ENCODE data around the gene ACTR8.

Gene ACTR8

GRCh38 chr3:53865732-53866499 lies 16.0 kb downstream of the ACTR8 start:
- DNase-seq, result no peak

- no peak for DNase-seq
Measured at GRCh38 chr3:53863145-53863544, 18.8 kb downstream of the ACTR8 start.

- no peak for DNase-seq
Measured at GRCh38 chr3:53862241-53862640, 19.7 kb downstream of the ACTR8 start.

- DNase-seq, result no peak
Measured at GRCh38 chr3:53860196-53860595, 21.8 kb downstream of the ACTR8 start.

- no peak for DNase-seq
Measured at GRCh38 chr3:53859178-53859577, 22.8 kb downstream of the ACTR8 start.

- no peak for DNase-seq
Measured at GRCh38 chr3:53858096-53858741, 23.7 kb downstream of the ACTR8 start.

GRCh38 chr3:53856964-53857363 lies 25.0 kb downstream of the ACTR8 start:
- no peak for DNase-seq

- DNase-seq, result no peak
Measured at GRCh38 chr3:53850895-53851294, 31.1 kb downstream of the ACTR8 start.

GRCh38 chr3:53849916-53850315 lies 32.0 kb downstream of the ACTR8 start:
- DNase-seq, result no peak

GRCh38 chr3:53846851-53847155 lies 35.1 kb downstream of the ACTR8 start:
- no peak for DNase-seq

GRCh38 chr3:53846134-53846850 lies 35.7 kb downstream of the ACTR8 start, which contains the start of the genes CHDH and IL17RB:
Gene CHDH, minus strand, starts transcription at chr3:53846419. Its CDS starts 22,411 bp downstream, at chr3:53824008.
Gene IL17RB, plus strand, starts transcription at chr3:53846568. Its CDS starts 21 bp downstream, at chr3:53846589.
- no peak for DNase-seq

GRCh38 chr3:53845881-53846133 lies 36.1 kb downstream of the ACTR8 start:
- DNase-seq, result no peak

GRCh38 chr3:53845103-53845880 lies 36.7 kb downstream of the ACTR8 start:
- DNase-seq, result no peak

- no peak for DNase-seq
Measured at GRCh38 chr3:53844262-53845102, 37.5 kb downstream of the ACTR8 start.

- DNase-seq, result no peak
Measured at GRCh38 chr3:53843195-53844177, 38.5 kb downstream of the ACTR8 start.

- DNase-seq, result no peak
Measured at GRCh38 chr3:53842436-53843194, 39.3 kb downstream of the ACTR8 start.

GRCh38 chr3:53841296-53841695 lies 40.7 kb downstream of the ACTR8 start:
- no peak for DNase-seq

GRCh38 chr3:53837331-53837730 lies 44.6 kb downstream of the ACTR8 start:
- DNase-seq, result no peak

GRCh38 chr3:53836084-53836872 lies 45.7 kb downstream of the ACTR8 start:
- DNase-seq, result no peak

All from central memory CD4-positive, alpha-beta T cell (primary cell).